IMR-90 (cell line): ENCODE measurements around the gene NEGR1. TPM values are rescaled to one million over a fixed set of nuclear protein-coding genes. Genes with fewer than 3 reads are reported as not detected.

Source experiments
- ATAC-seq: fragments of 200-7000 bp; cut with Tn5 transposase; 2 replicates; pipeline ENCODE4 v1.9.1; 2020; ENCODE audit warnings: low read depth, mild to moderate bottlenecking, moderate library complexity
- BruUV-seq: library from RNA; stranded (reverse); fragments of 400-500 nt; replicated peaks from 2 replicates; lab custom pipeline; 2021; lab: Mats Ljungman, UMichigan
- CTCF ChIA-PET: fragments of 300-600 bp; formaldehyde crosslinking; extraction: SDS; loops from one replicate; lab custom pipeline; 2021; ENCODE audit warnings: antibody characterized with exemption; lab: Yijun Ruan, JAX
- POLR2A ChIA-PET: fragments of 300-600 bp; sonication (Branson Sonifier 250); formaldehyde crosslinking; loops from one replicate; lab custom pipeline; 2022; ENCODE audit warnings: antibody characterized with exemption; ENCODE audit not compliant: unreplicated experiment; lab: Charles Lee
- DNase-seq: peaks from one replicate; pipeline ENCODE4 v3.0.0; 2013
- H2AFZ ChIP-seq: replicated peaks from 2 replicates; pipeline ENCODE3; 2013; ENCODE audit warnings: low read length, mild to moderate bottlenecking; ENCODE audit not compliant: poor library complexity
- H2AK5ac ChIP-seq: 2 replicates; pipeline ENCODE4 v1.6.1; 2013; ENCODE audit warnings: low read depth, low read length, inconsistent platforms
- H2AK9ac ChIP-seq: replicated peaks from 2 replicates; pipeline ENCODE3; 2013; ENCODE audit warnings: mild to moderate bottlenecking, low read depth, low read length, moderate library complexity; ENCODE audit not compliant: poor library complexity
- H2BK120ac ChIP-seq: 2 replicates; pipeline ENCODE4 v1.6.1; 2013; ENCODE audit warnings: low read depth, low read length, inconsistent platforms
- H2BK15ac ChIP-seq: 3 replicates; pipeline ENCODE4 v1.6.1; 2013; ENCODE audit warnings: low read depth, low read length, inconsistent platforms
- H2BK20ac ChIP-seq: 2 replicates; pipeline ENCODE4 v1.6.1; 2013; ENCODE audit warnings: low read depth, mild to moderate bottlenecking, inconsistent platforms, low read length, moderate library complexity
- H2BK5ac ChIP-seq: 2 replicates; pipeline ENCODE4 v1.6.1; 2013; ENCODE audit warnings: mild to moderate bottlenecking, low read depth, low read length, inconsistent platforms; ENCODE audit not compliant: poor library complexity, severe bottlenecking
- H3K14ac ChIP-seq: replicated peaks from 2 replicates; pipeline ENCODE4 v1.6.1; 2013; ENCODE audit warnings: low read depth, low read length, inconsistent platforms
- H3K18ac ChIP-seq: 2 replicates; pipeline ENCODE4 v1.6.1; 2013; ENCODE audit warnings: low read depth, low read length, control low read depth
- H3K23ac ChIP-seq: 2 replicates; pipeline ENCODE4 v1.6.1; 2013; ENCODE audit warnings: low read depth, low read length, inconsistent platforms
- H3K27ac ChIP-seq: 2 replicates; pipeline ENCODE4 v1.5.1; 2013; ENCODE audit warnings: mild to moderate bottlenecking, control low read depth, low read length; ENCODE audit not compliant: insufficient read depth
- H3K27me3 ChIP-seq: 2 replicates; pipeline ENCODE4 v1.6.1; 2013; ENCODE audit warnings: low read length; ENCODE audit not compliant: control insufficient read depth, insufficient read depth
- H3K36me3 ChIP-seq: 2 replicates; pipeline ENCODE4 v1.6.1; 2013; ENCODE audit warnings: low read length, mixed read lengths; ENCODE audit not compliant: control insufficient read depth, insufficient read depth
- H3K4ac ChIP-seq: 2 replicates; pipeline ENCODE4 v1.6.1; 2013; ENCODE audit warnings: low read depth, low read length, inconsistent platforms
- H3K4me1 ChIP-seq: 2 replicates; pipeline ENCODE4 v1.6.1; 2013; ENCODE audit warnings: low read length, mixed read lengths; ENCODE audit not compliant: control insufficient read depth, insufficient read depth
- H3K4me2 ChIP-seq: 2 replicates; pipeline ENCODE4 v1.6.1; 2013; ENCODE audit warnings: low read depth, mild to moderate bottlenecking, control low read depth, low read length, moderate library complexity
- H3K4me3 ChIP-seq: 2 replicates; pipeline ENCODE4 v1.5.1; 2013; ENCODE audit warnings: low read depth, mild to moderate bottlenecking, control low read depth, low read length, moderate library complexity; ENCODE audit not compliant: insufficient read depth
- H3K56ac ChIP-seq: 2 replicates; pipeline ENCODE4 v1.6.1; 2013; ENCODE audit warnings: low read length, inconsistent platforms; ENCODE audit not compliant: insufficient read depth; ENCODE audit errors: extremely low read depth
- H3K79me1 ChIP-seq, 2 experiments: 2 replicates each; pipeline ENCODE4 v1.6.1; 2013; ENCODE audit warnings: low read length in 2 of 2, inconsistent platforms in 1 of 2, low read depth in 1 of 2
- H3K9ac ChIP-seq: 2 replicates; pipeline ENCODE4 v1.6.1; 2013; ENCODE audit warnings: low read depth, low read length, control low read depth
- H3K9me1 ChIP-seq: 2 replicates; pipeline ENCODE4 v1.6.1; 2013; ENCODE audit warnings: low read length, inconsistent platforms; ENCODE audit not compliant: insufficient read depth
- H3K9me3 ChIP-seq: 2 replicates; pipeline ENCODE4 v1.6.1; 2013; ENCODE audit warnings: low read length; ENCODE audit not compliant: control insufficient read depth, insufficient read depth
- H4K20me1 ChIP-seq: 2 replicates; pipeline ENCODE4 v1.6.1; 2013; ENCODE audit warnings: low read length, inconsistent platforms; ENCODE audit not compliant: insufficient read depth
- H4K5ac ChIP-seq: 2 replicates; pipeline ENCODE4 v1.6.1; 2013; ENCODE audit warnings: mild to moderate bottlenecking, low read depth, low read length, control low read depth
- H4K8ac ChIP-seq, 2 experiments: 2 replicates each; pipeline ENCODE4 v1.6.1; 2013; ENCODE audit warnings: low read depth in 2 of 2, low read length in 2 of 2, control low read depth in 1 of 2, inconsistent platforms in 1 of 2
- H4K91ac ChIP-seq: 2 replicates; pipeline ENCODE4 v1.6.1; 2013; ENCODE audit warnings: low read depth, low read length, inconsistent platforms; ENCODE audit not compliant: insufficient read depth
- CEBPB ChIP-seq: IDR thresholded peaks from 2 replicates; pipeline ENCODE4 v1.6.1; 2012; ENCODE audit warnings: low read depth, low read length, improper control_type of control experiment
- CTCF ChIP-seq: conservative IDR thresholded peaks from 2 replicates; pipeline ENCODE4 v1.5.1; 2012; ENCODE audit warnings: mild to moderate bottlenecking, low read depth, low read length, improper control_type of control experiment
- POLR2A ChIP-seq: IDR thresholded peaks from 2 replicates; pipeline ENCODE4 v1.6.1; 2012; ENCODE audit warnings: mild to moderate bottlenecking, low read depth, low read length
- RCOR1 ChIP-seq: IDR thresholded peaks from 2 replicates; pipeline ENCODE4 v1.6.1; 2012; ENCODE audit warnings: mild to moderate bottlenecking, low read length, improper control_type of control experiment; ENCODE audit not compliant: insufficient replicate concordance
- SMC3 ChIP-seq: fragments of 150-350 bp; IDR thresholded peaks from 2 replicates; pipeline ENCODE4 v1.6.1; 2016; ENCODE audit warnings: low read depth, mild to moderate bottlenecking, antibody characterized with exemption, low read length, moderate library complexity
- WGBS, 2 experiments: methylation state at CpG; one replicate each; pipeline versions ENCODE4 v1.1.5 to v1.1.7; 2013; ENCODE audit warnings: missing lambda C conversion rate in 2 of 2; ENCODE audit not compliant: insufficient read length in 1 of 2; ENCODE audit errors: extremely low coverage in 2 of 2; 5-methylcytosine and 5-hydroxymethylcytosine counted together
- dilution Hi-C: fragments of 300-500 bp; cut with HindIII; formaldehyde crosslinking; loops from one replicate; pipeline ENCODE4 v1.14.3; 2018; ENCODE audit warnings: low sequenced_read_pairs; ENCODE audit not compliant: unreplicated experiment
- in situ Hi-C: fragments of 300-500 bp; cut with MboI; formaldehyde crosslinking; loops from 3 replicates; pipeline ENCODE4 v1.14.3; 2019; ENCODE audit warnings: low sequenced_read_pairs, inconsistent platforms, mixed read lengths
- intact Hi-C: fragments of 100-400 bp; cut with micrococcal nuclease; formaldehyde crosslinking; loops from 2 replicates; pipeline ENCODE4 v1.10.0; 2022
- polyA plus RNA-seq, 3 experiments: library from polyadenylated mRNA; depleted of rRNA; stranded (reverse); fragments of >200 nt; gene quantifications; 2 replicates each; pipeline ENCODE4 v1.2.3, GENCODE V29; 2012; ENCODE audit warnings: low replicate concordance in 1 of 3
- total RNA-seq: library from RNA; depleted of rRNA; stranded (reverse); fragments of >200 nt; gene quantifications from 2 replicates; pipeline ENCODE4 v1.2.3, GENCODE V29; 2012

Gene NEGR1
- total and polyA plus RNA-seq, 2 of the 4 experiments (the other 2 are of a cell fraction) = 5.1 to 9.1 TPM

DNA sequence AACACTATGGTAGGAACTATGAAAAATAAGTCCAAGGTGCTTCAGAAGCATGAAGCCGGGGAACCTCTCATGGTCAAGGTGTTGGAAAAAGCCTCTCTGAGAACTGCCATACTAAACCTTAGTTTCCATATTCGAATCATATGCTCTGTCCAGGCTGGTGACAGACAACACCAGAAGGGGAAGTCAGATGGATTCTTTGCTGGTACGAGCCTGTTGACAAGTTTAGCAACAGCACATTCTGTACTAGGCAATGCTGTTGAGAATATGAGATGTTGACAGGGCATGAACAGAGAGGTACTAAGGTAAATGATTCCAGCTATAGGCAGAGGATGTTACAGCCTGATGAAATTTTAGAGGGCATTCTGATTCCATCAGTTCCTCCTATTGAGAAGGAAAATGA, 740.2 kb downstream of the NEGR1 start:
- Histone ChIP-seq H2AFZ (no peak overlapping the region), H3K4me2 (no peak overlapping the region), H2AK9ac (no peak overlapping the region), H4K91ac (no peak overlapping the region), H4K8ac (no peak overlapping the region), H3K9me1 (no peaks in the 10 kb centered on the region), H2BK5ac (no peak overlapping the region), H3K79me1 (no peaks in the 10 kb centered on the region), H2BK20ac (no peak overlapping the region), H2BK120ac (no peak overlapping the region), H3K4me1 (no peaks in the 10 kb centered on the region), H3K4ac (no peak overlapping the region), H3K27ac (no peak overlapping the region), H3K27me3 (no peaks in the 10 kb centered on the region), H4K5ac (no peak overlapping the region), H3K36me3 (no peaks in the 10 kb centered on the region), H4K20me1 (no peaks in the 10 kb centered on the region), H2AK5ac (no peak overlapping the region), H3K18ac (no peak overlapping the region), H2BK15ac (no peak overlapping the region), H3K9me3 (no peaks in the 10 kb centered on the region), H3K23ac (no peak overlapping the region), H3K14ac (no peak overlapping the region), H3K56ac (no peak overlapping the region), H3K9ac (no peak overlapping the region), H3K4me3 (no peak overlapping the region)
- CTCF ChIA-PET = no interaction called here
- POLR2A ChIA-PET = no interaction called here
- in situ Hi-C loops (no loop called here), intact Hi-C loops (no loop called here), dilution Hi-C loops (no loop called here)
- ATAC-seq = no peak
- no TSS peak for BruUV-seq
- TF ChIP-seq SMC3 (no peak), CTCF (no peak), RCOR1 (no peak), CEBPB (no peak), POLR2A (no peak)
- DNase-seq = no peak
- WGBS, 2 experiments = 100% methylated on average over 1 of the region's 3 CpGs; no CpG with 5 or more reads in 1 of the 2 experiments
